Astrocyte of the cerebellum (primary cell): Measurements from ENCODE around the gene ACOT12.

Experiments
- DNase-seq: peaks from one replicate; pipeline ENCODE4 v3.0.0-alpha.2; 2011; ENCODE audit warnings: low read depth
- H3K4me3 ChIP-seq: 2 replicates; pipeline ENCODE4 v1.5.1; 2011; ENCODE audit warnings: mild to moderate bottlenecking, low read depth, low read length, moderate library complexity
- CTCF ChIP-seq: IDR thresholded peaks from 2 replicates; pipeline ENCODE4 v1.5.1; 2012; ENCODE audit warnings: low read length, low read depth, moderate library complexity, mild to moderate bottlenecking; ENCODE audit errors: missing control alignments
- in situ Hi-C: cut with HindIII; loops from 2 replicates; pipeline ENCODE4 v1.10.0; 2017; ENCODE audit warnings: low sequenced_read_pairs

The ACOT12 gene

GRCh38 chr5:81283976-81284375 is 110.0 kb downstream of the ACOT12 start:
- no peak for DNase-seq
- no peak overlapping the region for H3K4me3 ChIP-seq
- in situ Hi-C loops: no loop called here
- no peak for TF ChIP-seq CTCF
